HepG2 (cell line): ENCODE measurements around the gene LYPLA2. TPM values are rescaled to one million over a fixed set of nuclear protein-coding genes. Genes with fewer than 3 reads are reported as not detected.

ENCODE experiments used
- BHLHE40 ChIP-seq: IDR thresholded peaks from 2 replicates; pipeline ENCODE4 v1.6.1; 2011; ENCODE audit warnings: low read length, improper control_type of control experiment
- BRD4 ChIP-seq: sonication (generic); formaldehyde crosslinking; IDR thresholded peaks from 2 replicates; pipeline ENCODE4 v1.4.0; 2020; ENCODE audit warnings: missing genetic modification reagents
- CSRNP1 ChIP-seq: sonication (generic); formaldehyde crosslinking; IDR thresholded peaks from 2 replicates; pipeline ENCODE4 v1.8.1; 2023; ENCODE audit warnings: mild to moderate bottlenecking, missing genetic modification reagents
- E2F5 ChIP-seq: sonication (generic); formaldehyde crosslinking; conservative IDR thresholded peaks from 2 replicates; pipeline ENCODE4 v1.4.0; 2020; ENCODE audit warnings: missing genetic modification reagents
- GRHL1 ChIP-seq: sonication (generic); formaldehyde crosslinking; conservative IDR thresholded peaks from 2 replicates; pipeline ENCODE4 v1.8.0; 2022; ENCODE audit warnings: missing genetic modification reagents
- HNRNPK ChIP-seq: fragments of 200-400 bp; formaldehyde crosslinking; IDR thresholded peaks from 2 replicates; pipeline ENCODE4 v1.6.1; 2018; ENCODE audit warnings: low read length, low read depth, moderate library complexity, mild to moderate bottlenecking; ENCODE audit not compliant: poor library complexity, severe bottlenecking
- MYC ChIP-seq: sonication (generic); formaldehyde crosslinking; IDR thresholded peaks from 2 replicates; pipeline ENCODE4 v1.9.0; 2021; ENCODE audit warnings: missing genetic modification reagents, borderline replicate concordance
- NR0B2 ChIP-seq: sonication (generic); formaldehyde crosslinking; IDR thresholded peaks from 2 replicates; pipeline ENCODE4 v1.4.0; 2020; ENCODE audit warnings: mild to moderate bottlenecking, missing genetic modification reagents
- NR1H2 ChIP-seq: sonication (generic); formaldehyde crosslinking; IDR thresholded peaks from 2 replicates; pipeline ENCODE4 v1.8.1; 2022; ENCODE audit warnings: low read depth, missing genetic modification reagents, borderline replicate concordance
- NR2F1 ChIP-seq, 2 experiments: fragments of 450-650 bp in 1 of 2; formaldehyde crosslinking in 1 of 2; IDR thresholded peaks; 2 replicates each; pipeline versions ENCODE4 v1.5.0 to v1.6.1; 2016 to 2020; ENCODE audit warnings: mild to moderate bottlenecking in 1 of 2, missing compliant biosample characterization in 1 of 2, missing genetic modification reagents in 1 of 2, moderate library complexity in 1 of 2
- RFX1 ChIP-seq: fragments of 450-650 bp; IDR thresholded peaks from 2 replicates; pipeline ENCODE4 v1.6.1; 2017
- RXRB ChIP-seq: IDR thresholded peaks from 2 replicates; pipeline ENCODE4 v1.6.1; 2016; ENCODE audit warnings: borderline replicate concordance, missing genetic modification reagents, missing compliant biosample characterization
- TEF ChIP-seq: sonication (generic); formaldehyde crosslinking; IDR thresholded peaks from 2 replicates; pipeline ENCODE4 v1.5.0; 2020; ENCODE audit warnings: missing genetic modification reagents
- ZFP1 ChIP-seq: IDR thresholded peaks from 2 replicates; pipeline ENCODE4 v1.6.1; 2016
- ZNF160 ChIP-seq: sonication (generic); formaldehyde crosslinking; IDR thresholded peaks from 2 replicates; pipeline ENCODE4 v1.8.0; 2022; ENCODE audit warnings: mild to moderate bottlenecking, inconsistent platforms, missing genetic modification reagents
- ZNF17 ChIP-seq: sonication (generic); formaldehyde crosslinking; IDR thresholded peaks from 2 replicates; pipeline ENCODE4 v1.5.0; 2020; ENCODE audit warnings: mild to moderate bottlenecking, missing genetic modification reagents
- ZNF207 ChIP-seq: fragments of 450-650 bp; IDR thresholded peaks from 2 replicates; pipeline ENCODE4 v1.6.1; 2016; ENCODE audit warnings: antibody characterized with exemption, borderline replicate concordance
- ZNF329 ChIP-seq: sonication (generic); formaldehyde crosslinking; IDR thresholded peaks from 2 replicates; pipeline ENCODE4 v1.9.0; 2021; ENCODE audit warnings: low read depth, mild to moderate bottlenecking, missing genetic modification reagents
- ZNF460 ChIP-seq: sonication (generic); formaldehyde crosslinking; IDR thresholded peaks from 2 replicates; pipeline ENCODE4 v1.5.1; 2020; ENCODE audit warnings: missing genetic modification reagents, mild to moderate bottlenecking, borderline replicate concordance
- ZNF547 ChIP-seq: sonication (generic); formaldehyde crosslinking; IDR thresholded peaks from 2 replicates; pipeline ENCODE4 v1.5.1; 2020; ENCODE audit warnings: mild to moderate bottlenecking, missing genetic modification reagents
- ZNF788 ChIP-seq: sonication (generic); formaldehyde crosslinking; IDR thresholded peaks from 2 replicates; pipeline ENCODE4 v1.5.0; 2020; ENCODE audit warnings: mild to moderate bottlenecking, missing genetic modification reagents, borderline replicate concordance
- ZNF879 ChIP-seq: sonication (generic); formaldehyde crosslinking; IDR thresholded peaks from 2 replicates; pipeline ENCODE4 v1.8.1; 2023; ENCODE audit warnings: missing genetic modification reagents
- ZSCAN21 ChIP-seq: sonication (generic); formaldehyde crosslinking; IDR thresholded peaks from 2 replicates; pipeline ENCODE4 v1.8.0; 2022; ENCODE audit warnings: mild to moderate bottlenecking, missing genetic modification reagents, moderate library complexity, borderline replicate concordance
- ZSCAN5A ChIP-seq: sonication (generic); formaldehyde crosslinking; IDR thresholded peaks from 2 replicates; pipeline ENCODE4 v1.8.0; 2022; ENCODE audit warnings: mild to moderate bottlenecking, missing genetic modification reagents, borderline replicate concordance
- polyA plus RNA-seq, 8 experiments: library from polyadenylated mRNA; depleted of rRNA in 3 of 8; stranded (reverse) in 7 of 8; unstranded in 1 of 8; fragments of >200 nt; fragmentation: Illumina TruSeq in 4 of 8; extraction: Trizol in 4 of 8; gene quantifications; 2 replicates each; pipeline versions ENCODE4 v1.2.1 to v1.2.3, GENCODE V29; 2011 to 2016; ENCODE audit warnings: low read depth in 4 of 8, missing spikeins in 1 of 8, mixed read lengths in 1 of 8; ENCODE audit not compliant: insufficient read depth in 1 of 8
- total RNA-seq, 5 experiments: library from RNA; depleted of rRNA; stranded (reverse); fragments of >200 nt; fragmentation: Illumina TruSeq; extraction: Trizol; gene quantifications; 2 replicates each; pipeline ENCODE4 v1.2.3, GENCODE V29; 2016; ENCODE audit warnings: low read depth in 1 of 5

LYPLA2 gene
- total and polyA plus RNA-seq, 2 of the 13 experiments (the other 11 are each of a cell fraction or from before 2014, with no cell fraction given), result 72.1 to 73.2 TPM

- TF ChIP-seq HNRNPK, result no peak
- TF ChIP-seq ZNF879 (CRISPR knock-in tag), result no peak
- TF ChIP-seq ZNF207, result no peak
- TF ChIP-seq ZSCAN21 (CRISPR knock-in tag), result no peak
- TF ChIP-seq BRD4 (CRISPR knock-in tag), result no peak
- TF ChIP-seq ZNF788, result peak; percentile 58; the same call in 1 of the 2 replicates
- no peak for TF ChIP-seq ZSCAN5A (CRISPR knock-in tag)
- TF ChIP-seq TEF (CRISPR knock-in tag), result no peak
- TF ChIP-seq ZNF329 (CRISPR knock-in tag), result no peak
- peak; percentile 30; the same call in 1 of the 2 replicates for TF ChIP-seq MYC (CRISPR knock-in tag)
- peak; percentile 71; the same call in 1 of the 2 replicates for TF ChIP-seq RXRB
- TF ChIP-seq RFX1, result no peak
- peak; percentile 100 for TF ChIP-seq BHLHE40
- no peak for TF ChIP-seq GRHL1 (CRISPR knock-in tag)
- TF ChIP-seq E2F5 (CRISPR knock-in tag), result no peak
- TF ChIP-seq ZNF460 (CRISPR knock-in tag), result no peak
- TF ChIP-seq NR1H2 (CRISPR knock-in tag), result no peak
- no peak for TF ChIP-seq ZNF547
- no peak for TF ChIP-seq NR0B2 (CRISPR knock-in tag)
- TF ChIP-seq CSRNP1, result no peak
- TF ChIP-seq ZFP1 (CRISPR knock-in tag), result no peak
- TF ChIP-seq ZNF17 (CRISPR knock-in tag), result no peak
- TF ChIP-seq NR2F1 (CRISPR knock-in tag; IDR thresholded peaks at IDR 0.05), result no peak
- no peak for TF ChIP-seq ZNF160
These were observed 18.8 kb downstream of the LYPLA2 start (continued) for GRCh38 chr1:23809751-23810171.
